Activated naive CD4-positive, alpha-beta T cell treated with anti-CD3 and anti-CD28 coated beads, Interleukin-2, amount 50 U/mL, for 24 hours (primary cell): ENCODE measurements around the gene EVL.

ENCODE experiments used
- H3K27ac Mint-ChIP-seq: one replicate; pipeline ENCODE4 v1.8.0; 2021; ENCODE audit warnings: mild to moderate bottlenecking, mixed read lengths
- H3K27me3 Mint-ChIP-seq: one replicate; pipeline ENCODE4 v1.8.0; 2021; ENCODE audit warnings: mixed read lengths
- H3K36me3 Mint-ChIP-seq: one replicate; pipeline ENCODE4 v1.8.0; 2021; ENCODE audit warnings: mixed read lengths
- H3K4me1 Mint-ChIP-seq: one replicate; pipeline ENCODE4 v1.8.0; 2021; ENCODE audit warnings: mixed read lengths
- H3K4me3 Mint-ChIP-seq: one replicate; pipeline ENCODE4 v1.8.0; 2021; ENCODE audit warnings: mild to moderate bottlenecking, mixed read lengths
- H3K9me3 Mint-ChIP-seq: one replicate; pipeline ENCODE4 v1.8.0; 2021; ENCODE audit warnings: mixed read lengths

The EVL gene

GRCh38 chr14:100143934-100144333, 78.7 kb downstream of the EVL start:
- Mint-ChIP-seq H3K27me3 (no peaks in the 10 kb centered on the region), H3K9me3 (no peaks in the 10 kb centered on the region), H3K36me3 (peaks cover 2% of the 10 kb centered on the region), H3K27ac (peak overlapping the region; percentile 17), H3K4me1 (peaks cover 24% of the 10 kb centered on the region), H3K4me3 (no peak overlapping the region)

- Mint-ChIP-seq H3K4me1 (peaks cover 22% of the 10 kb centered on the region), H3K27me3 (no peaks in the 10 kb centered on the region), H3K9me3 (no peaks in the 10 kb centered on the region), H3K27ac (no peak overlapping the region), H3K36me3 (peaks cover under 1% of the 10 kb centered on the region), H3K4me3 (no peak overlapping the region)
These were observed 79.4 kb downstream of the EVL start for GRCh38 chr14:100144645-100144995.

- Mint-ChIP-seq H3K9me3 (no peaks in the 10 kb centered on the region), H3K4me1 (peaks cover 21% of the 10 kb centered on the region), H3K4me3 (no peak overlapping the region), H3K27me3 (no peaks in the 10 kb centered on the region), H3K27ac (no peak overlapping the region), H3K36me3 (no peaks in the 10 kb centered on the region)
These were observed 79.9 kb downstream of the EVL start for GRCh38 chr14:100144996-100145646.

GRCh38 chr14:100145682-100146464, 80.7 kb downstream of the EVL start:
- H3K27ac Mint-ChIP-seq = peak overlapping the region; percentile 4
- no peaks in the 10 kb centered on the region for H3K36me3 Mint-ChIP-seq
- H3K4me1 Mint-ChIP-seq = peaks cover 21% of the 10 kb centered on the region
- no peaks in the 10 kb centered on the region for H3K9me3 Mint-ChIP-seq
- H3K4me3 Mint-ChIP-seq = no peak overlapping the region
- H3K27me3 Mint-ChIP-seq = no peaks in the 10 kb centered on the region

GRCh38 chr14:100146531-100147091, 81.4 kb downstream of the EVL start:
- H3K36me3 Mint-ChIP-seq = no peaks in the 10 kb centered on the region
- no peak overlapping the region for H3K4me3 Mint-ChIP-seq
- peaks cover 21% of the 10 kb centered on the region for H3K4me1 Mint-ChIP-seq
- peak overlapping the region; percentile 14 for H3K27ac Mint-ChIP-seq
- H3K9me3 Mint-ChIP-seq = no peaks in the 10 kb centered on the region
- no peaks in the 10 kb centered on the region for H3K27me3 Mint-ChIP-seq

GRCh38 chr14:100147181-100147631, 82.0 kb downstream of the EVL start:
- Mint-ChIP-seq H3K4me3 (peak overlapping the region; percentile 68), H3K4me1 (peaks cover 16% of the 10 kb centered on the region), H3K9me3 (no peaks in the 10 kb centered on the region), H3K27ac (peak overlapping the region; percentile 90), H3K36me3 (no peaks in the 10 kb centered on the region), H3K27me3 (no peaks in the 10 kb centered on the region)

- Mint-ChIP-seq H3K9me3 (no peaks in the 10 kb centered on the region), H3K27me3 (no peaks in the 10 kb centered on the region), H3K4me1 (peaks cover 15% of the 10 kb centered on the region), H3K36me3 (no peaks in the 10 kb centered on the region), H3K4me3 (peak overlapping the region; percentile 68), H3K27ac (peak overlapping the region; percentile 80)
These were observed 82.7 kb downstream of the EVL start for GRCh38 chr14:100147691-100148464.

- no peak overlapping the region for H3K4me3 Mint-ChIP-seq
- H3K36me3 Mint-ChIP-seq = no peaks in the 10 kb centered on the region
- peaks cover 15% of the 10 kb centered on the region for H3K4me1 Mint-ChIP-seq
- no peak overlapping the region for H3K27ac Mint-ChIP-seq
- no peaks in the 10 kb centered on the region for H3K27me3 Mint-ChIP-seq
- H3K9me3 Mint-ChIP-seq = no peaks in the 10 kb centered on the region
These were observed 83.9 kb downstream of the EVL start for GRCh38 chr14:100148837-100149731.

- Mint-ChIP-seq H3K4me3 (no peak overlapping the region), H3K9me3 (no peaks in the 10 kb centered on the region), H3K27me3 (no peaks in the 10 kb centered on the region), H3K4me1 (peaks cover 15% of the 10 kb centered on the region), H3K27ac (no peak overlapping the region), H3K36me3 (peaks cover 1% of the 10 kb centered on the region)
These were observed 84.8 kb downstream of the EVL start for GRCh38 chr14:100149851-100150611.

- H3K27me3 Mint-ChIP-seq = no peaks in the 10 kb centered on the region
- H3K27ac Mint-ChIP-seq = no peak overlapping the region
- peaks cover 15% of the 10 kb centered on the region for H3K4me1 Mint-ChIP-seq
- H3K36me3 Mint-ChIP-seq = peaks cover 3% of the 10 kb centered on the region
- no peaks in the 10 kb centered on the region for H3K9me3 Mint-ChIP-seq
- H3K4me3 Mint-ChIP-seq = no peak overlapping the region
These were observed 85.8 kb downstream of the EVL start for GRCh38 chr14:100150932-100151587.

- Mint-ChIP-seq H3K4me3 (no peak overlapping the region), H3K27ac (no peak overlapping the region), H3K9me3 (no peaks in the 10 kb centered on the region), H3K4me1 (peaks cover 15% of the 10 kb centered on the region), H3K27me3 (peaks cover 2% of the 10 kb centered on the region), H3K36me3 (peaks cover 3% of the 10 kb centered on the region)
These were observed 86.9 kb downstream of the EVL start for GRCh38 chr14:100152091-100152490.

- H3K36me3 Mint-ChIP-seq = peaks cover 3% of the 10 kb centered on the region
- peaks cover 1% of the 10 kb centered on the region for H3K4me1 Mint-ChIP-seq
- H3K4me3 Mint-ChIP-seq = no peak overlapping the region
- H3K27ac Mint-ChIP-seq = no peak overlapping the region
- peaks cover 3% of the 10 kb centered on the region for H3K27me3 Mint-ChIP-seq
- H3K9me3 Mint-ChIP-seq = no peaks in the 10 kb centered on the region
These were observed 88.3 kb downstream of the EVL start for GRCh38 chr14:100153560-100153959.

GRCh38 chr14:100155049-100155621, 89.9 kb downstream of the EVL start:
- H3K27me3 Mint-ChIP-seq = peaks cover 4% of the 10 kb centered on the region
- no peak overlapping the region for H3K4me3 Mint-ChIP-seq
- no peaks in the 10 kb centered on the region for H3K9me3 Mint-ChIP-seq
- H3K27ac Mint-ChIP-seq = peak overlapping the region; percentile 88
- H3K36me3 Mint-ChIP-seq = peaks cover 3% of the 10 kb centered on the region
- no peaks in the 10 kb centered on the region for H3K4me1 Mint-ChIP-seq
